PFSK-1 (cell line): ENCODE data around the gene TMEM131.

Experiments used
- FOXP2 ChIP-seq: optimal IDR thresholded peaks from 2 replicates; pipeline ENCODE3; 2011; ENCODE audit warnings: borderline replicate concordance, control low read depth, inconsistent platforms; ENCODE audit not compliant: insufficient read depth; ENCODE audit errors: extremely low read length, extremely low read depth
- POLR2AphosphoS5 ChIP-seq: IDR thresholded peaks from 2 replicates; pipeline ENCODE4 v1.6.1; 2012; ENCODE audit warnings: low read depth, mild to moderate bottlenecking, control low read depth, low read length, moderate library complexity
- SIN3A ChIP-seq: IDR thresholded peaks from 2 replicates; pipeline ENCODE4 v1.6.1; 2012; ENCODE audit warnings: mild to moderate bottlenecking, low read length, moderate library complexity, borderline replicate concordance; ENCODE audit not compliant: insufficient read depth
- TAF1 ChIP-seq: IDR thresholded peaks from 2 replicates; pipeline ENCODE4 v1.6.1; 2012; ENCODE audit warnings: low read length, control low read depth, borderline replicate concordance; ENCODE audit not compliant: insufficient read depth
- TF ChIP-seq, protein P1 (sequence below), 2 experiments: IDR thresholded peaks; 2 replicates each; pipeline versions ENCODE4 v1.6.1 to v1.8.0; 2011 to 2012; ENCODE audit warnings: low read depth in 2 of 2, low read length in 2 of 2, control low read depth in 1 of 2, inconsistent platforms in 1 of 2, mild to moderate bottlenecking in 1 of 2, moderate library complexity in 1 of 2; ENCODE audit not compliant: insufficient read depth in 1 of 2

The TMEM131 gene

GRCh38 chr2:97751752-97752151 lies 244.0 kb downstream of the TMEM131 start:
- TF ChIP-seq FOXP2 (no peak), SIN3A (no peak), TAF1 (no peak), POLR2AphosphoS5 (no peak)
- TF ChIP-seq, protein P1, sequence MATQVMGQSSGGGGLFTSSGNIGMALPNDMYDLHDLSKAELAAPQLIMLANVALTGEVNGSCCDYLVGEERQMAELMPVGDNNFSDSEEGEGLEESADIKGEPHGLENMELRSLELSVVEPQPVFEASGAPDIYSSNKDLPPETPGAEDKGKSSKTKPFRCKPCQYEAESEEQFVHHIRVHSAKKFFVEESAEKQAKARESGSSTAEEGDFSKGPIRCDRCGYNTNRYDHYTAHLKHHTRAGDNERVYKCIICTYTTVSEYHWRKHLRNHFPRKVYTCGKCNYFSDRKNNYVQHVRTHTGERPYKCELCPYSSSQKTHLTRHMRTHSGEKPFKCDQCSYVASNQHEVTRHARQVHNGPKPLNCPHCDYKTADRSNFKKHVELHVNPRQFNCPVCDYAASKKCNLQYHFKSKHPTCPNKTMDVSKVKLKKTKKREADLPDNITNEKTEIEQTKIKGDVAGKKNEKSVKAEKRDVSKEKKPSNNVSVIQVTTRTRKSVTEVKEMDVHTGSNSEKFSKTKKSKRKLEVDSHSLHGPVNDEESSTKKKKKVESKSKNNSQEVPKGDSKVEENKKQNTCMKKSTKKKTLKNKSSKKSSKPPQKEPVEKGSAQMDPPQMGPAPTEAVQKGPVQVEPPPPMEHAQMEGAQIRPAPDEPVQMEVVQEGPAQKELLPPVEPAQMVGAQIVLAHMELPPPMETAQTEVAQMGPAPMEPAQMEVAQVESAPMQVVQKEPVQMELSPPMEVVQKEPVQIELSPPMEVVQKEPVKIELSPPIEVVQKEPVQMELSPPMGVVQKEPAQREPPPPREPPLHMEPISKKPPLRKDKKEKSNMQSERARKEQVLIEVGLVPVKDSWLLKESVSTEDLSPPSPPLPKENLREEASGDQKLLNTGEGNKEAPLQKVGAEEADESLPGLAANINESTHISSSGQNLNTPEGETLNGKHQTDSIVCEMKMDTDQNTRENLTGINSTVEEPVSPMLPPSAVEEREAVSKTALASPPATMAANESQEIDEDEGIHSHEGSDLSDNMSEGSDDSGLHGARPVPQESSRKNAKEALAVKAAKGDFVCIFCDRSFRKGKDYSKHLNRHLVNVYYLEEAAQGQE (IDR thresholded peaks at IDR 0.05; ENCODE audit: insufficient read depth in 1 of 2, low read depth in 2 of 2, low read length in 2 of 2): no peak

GRCh38 chr2:97750017-97750416 lies 245.7 kb downstream of the TMEM131 start:
- TF ChIP-seq SIN3A (no peak), TAF1 (no peak), POLR2AphosphoS5 (no peak), FOXP2 (no peak)
- TF ChIP-seq, protein P1 (IDR thresholded peaks at IDR 0.05; ENCODE audit: insufficient read depth in 1 of 2, low read depth in 2 of 2, low read length in 2 of 2): no peak

DNA sequence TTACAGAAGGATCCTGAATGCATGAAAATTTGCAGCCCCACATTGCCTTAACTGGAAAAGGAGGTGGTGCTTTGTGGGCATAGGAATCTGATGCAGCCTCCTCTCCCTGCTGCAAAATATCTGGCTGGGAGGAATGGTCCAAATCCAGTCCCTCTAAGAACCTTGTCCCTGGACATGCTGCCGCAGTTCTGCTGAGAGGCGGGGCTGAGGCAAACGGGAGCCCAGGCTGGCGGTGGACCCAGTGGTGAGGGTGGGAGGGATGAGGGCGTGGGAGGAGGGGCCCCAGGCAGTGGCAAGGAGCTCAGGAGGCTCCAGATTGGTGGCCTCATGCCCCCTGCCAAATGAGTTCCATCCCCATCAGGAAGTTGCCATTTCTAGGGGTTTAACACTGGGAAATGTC lies 246.2 kb downstream of the TMEM131 start:
- TF ChIP-seq POLR2AphosphoS5 (no peak), TAF1 (no peak), FOXP2 (no peak)

- no peak for TF ChIP-seq FOXP2
- TF ChIP-seq TAF1: no peak
- TF ChIP-seq, protein P1 (IDR thresholded peaks at IDR 0.05; ENCODE audit: insufficient read depth in 1 of 2, low read depth in 2 of 2, low read length in 2 of 2): no peak
- no peak for TF ChIP-seq SIN3A
- TF ChIP-seq POLR2AphosphoS5: no peak
Measured at GRCh38 chr2:97747716-97748115, 248.0 kb downstream of the TMEM131 start.

DNA sequence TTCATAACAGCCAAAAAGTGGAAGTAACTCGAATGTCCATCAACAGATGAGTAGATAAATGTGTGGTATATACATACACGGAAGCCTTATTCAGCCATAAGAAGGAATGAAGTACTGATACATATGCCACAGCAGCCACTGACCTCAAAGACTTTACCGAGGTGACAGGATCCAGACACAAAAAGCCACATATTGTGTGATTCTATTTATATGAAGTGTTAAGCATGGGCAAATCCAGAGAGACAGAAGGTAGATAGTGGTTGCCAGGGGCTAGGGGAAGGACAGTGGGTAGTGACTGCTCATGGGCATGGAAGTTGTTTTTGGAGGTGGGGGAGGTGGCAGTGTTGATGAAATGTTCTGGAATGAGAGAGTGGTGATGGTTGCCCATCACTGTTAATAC lies 248.5 kb downstream of the TMEM131 start:
- TF ChIP-seq SIN3A (no peak), POLR2AphosphoS5 (no peak), FOXP2 (no peak), TAF1 (no peak)
- TF ChIP-seq, protein P1 (IDR thresholded peaks at IDR 0.05; ENCODE audit: insufficient read depth in 1 of 2, low read depth in 2 of 2, low read length in 2 of 2): no peak
